Measurements from ENCODE around the gene GRIA3. TPM values are rescaled to one million over a fixed set of nuclear protein-coding genes. Genes with fewer than 3 reads are reported as not detected.

Gene GRIA3
- total and polyA plus RNA-seq, 10 of the 15 experiments (the other 5 are each of a cell fraction or from before 2014, with no cell fraction given), result 0.45 to 4.3 (median 2.2) TPM

GRCh38 chrX:123140904-123141303 is 43.2 kb upstream of the GRIA3 start:
- no peak overlapping the region for H2AFZ ChIP-seq (ENCODE audit: control insufficient read depth, low read depth, low read length)
- H3K36me3 ChIP-seq (ENCODE audit: control insufficient read depth in 2 of 2, insufficient read depth in 2 of 2, low read length in 1 of 2), result no peaks in the 10 kb centered on the region
- in situ Hi-C loops (cut with MboI), result no loop called here
- FAIRE-seq (no peak), ATAC-seq (no peak), DNase-seq (ENCODE audit: low read depth, low spot score) (no peak)
- no peak overlapping the region for H3K4me3 ChIP-seq
- no peak overlapping the region for H3K9ac ChIP-seq (ENCODE audit: control insufficient read depth, insufficient read depth, low read length)
- no peaks in the 10 kb centered on the region for H3K4me1 ChIP-seq (ENCODE audit: control insufficient read depth, insufficient read depth, low read length)
- CTCF ChIA-PET, result no interaction called here
- 11% methylated on average over 1 of the region's 1 CpG for WGBS (ENCODE audit: insufficient coverage, insufficient replicate concordance, low lambda C conversion rate, missing lambda C conversion rate)
- no peaks in the 10 kb centered on the region for H3K9me3 ChIP-seq (replicated peaks; ENCODE audit: control insufficient read depth, insufficient read depth, low read length)
- POLR2A ChIA-PET, result no interaction called here
- no peaks in the 10 kb centered on the region for H4K20me1 ChIP-seq (ENCODE audit: control insufficient read depth, insufficient read depth)
- RAD21 ChIA-PET (ENCODE audit: unreplicated experiment), result no interaction called here
- no peak overlapping the region for H3K27ac ChIP-seq (ENCODE audit: control insufficient read depth, insufficient read depth)
- no peaks in the 10 kb centered on the region for H3K79me2 ChIP-seq (ENCODE audit: control insufficient read depth, insufficient read depth, low read length)
- no TSS peak for BruUV-seq (replicated peaks)
- TF ChIP-seq CEBPB (IDR thresholded peaks at IDR 0.05; ENCODE audit: borderline replicate concordance in 1 of 2, low read depth in 2 of 2, low read length in 2 of 2) (no peak), SIN3A (IDR thresholded peaks at IDR 0.05; ENCODE audit: low read depth, low read length) (no peak), KLF5 (IDR thresholded peaks at IDR 0.05; ENCODE audit: partially characterized antibody) (no peak), USF1 (IDR thresholded peaks at IDR 0.05; ENCODE audit: borderline replicate concordance, extremely low read length, insufficient read depth, low read depth, low read length) (no peak), PAX5 (IDR thresholded peaks at IDR 0.05; ENCODE audit: borderline replicate concordance, low read depth, low read length) (no peak), RCOR1 (conservative IDR thresholded peaks at IDR 0.05; ENCODE audit: low read depth, low read length) (no peak), ASH2L (IDR thresholded peaks at IDR 0.05; ENCODE audit: borderline replicate concordance, low read depth) (no peak), RAD21 (IDR thresholded peaks at IDR 0.05; ENCODE audit: insufficient read depth, low read depth, low read length) (no peak), ZBTB11 (CRISPR knock-in tag; IDR thresholded peaks at IDR 0.05) (no peak), MEF2B (IDR thresholded peaks at IDR 0.05; ENCODE audit: partially characterized antibody, poor library complexity, severe bottlenecking) (no peak), ATF2 (IDR thresholded peaks at IDR 0.05; ENCODE audit: low read length) (no peak), FOS (IDR thresholded peaks at IDR 0.05; ENCODE audit: borderline replicate concordance, extremely low read depth, insufficient read length) (no peak), IKZF1 (conservative IDR thresholded peaks at IDR 0.05) (no peak), STAT3 (IDR thresholded peaks at IDR 0.05; ENCODE audit: low read depth, low read length) (no peak), MTA2 (IDR thresholded peaks at IDR 0.05; ENCODE audit: low read depth) (no peak)
- SMC1A ChIA-PET (ENCODE audit: uncharacterized antibody, unreplicated experiment), result no interaction called here
- intact Hi-C loops (cut with micrococcal nuclease; ENCODE audit: unreplicated experiment), result no loop called here
- no peak overlapping the region for H3K4me2 ChIP-seq (ENCODE audit: control insufficient read depth, insufficient read depth)
- H3K27me3 ChIP-seq (replicated peaks in 1 of 2; ENCODE audit: control insufficient read depth in 2 of 2, insufficient read depth in 2 of 2, low read length in 1 of 2), result no peaks in the 10 kb centered on the region
